IMR-90 (cell line): ENCODE data around the gene BRD3. TPM values are rescaled to one million over a fixed set of nuclear protein-coding genes. Genes with fewer than 3 reads are reported as not detected.

ENCODE experiments used
- ATAC-seq: fragments of 200-7000 bp; cut with Tn5 transposase; 2 replicates; pipeline ENCODE4 v1.9.1; 2020; ENCODE audit warnings: low read depth, mild to moderate bottlenecking, moderate library complexity
- BruUV-seq: library from RNA; stranded (reverse); fragments of 400-500 nt; replicated peaks from 2 replicates; lab custom pipeline; 2021; lab: Mats Ljungman, UMichigan
- CTCF ChIA-PET: fragments of 300-600 bp; formaldehyde crosslinking; extraction: SDS; loops from one replicate; lab custom pipeline; 2021; ENCODE audit warnings: antibody characterized with exemption; lab: Yijun Ruan, JAX
- POLR2A ChIA-PET: fragments of 300-600 bp; sonication (Branson Sonifier 250); formaldehyde crosslinking; loops from one replicate; lab custom pipeline; 2022; ENCODE audit warnings: antibody characterized with exemption; ENCODE audit not compliant: unreplicated experiment; lab: Charles Lee
- DNase-seq: peaks from one replicate; pipeline ENCODE4 v3.0.0; 2013
- H2AFZ ChIP-seq: replicated peaks from 2 replicates; pipeline ENCODE3; 2013; ENCODE audit warnings: low read length, mild to moderate bottlenecking; ENCODE audit not compliant: poor library complexity
- H2AK5ac ChIP-seq: 2 replicates; pipeline ENCODE4 v1.6.1; 2013; ENCODE audit warnings: low read depth, low read length, inconsistent platforms
- H2AK9ac ChIP-seq: replicated peaks from 2 replicates; pipeline ENCODE3; 2013; ENCODE audit warnings: mild to moderate bottlenecking, low read depth, low read length, moderate library complexity; ENCODE audit not compliant: poor library complexity
- H2BK120ac ChIP-seq: 2 replicates; pipeline ENCODE4 v1.6.1; 2013; ENCODE audit warnings: low read depth, low read length, inconsistent platforms
- H2BK15ac ChIP-seq: 3 replicates; pipeline ENCODE4 v1.6.1; 2013; ENCODE audit warnings: low read depth, low read length, inconsistent platforms
- H2BK20ac ChIP-seq: 2 replicates; pipeline ENCODE4 v1.6.1; 2013; ENCODE audit warnings: low read depth, mild to moderate bottlenecking, inconsistent platforms, low read length, moderate library complexity
- H2BK5ac ChIP-seq: 2 replicates; pipeline ENCODE4 v1.6.1; 2013; ENCODE audit warnings: mild to moderate bottlenecking, low read depth, low read length, inconsistent platforms; ENCODE audit not compliant: poor library complexity, severe bottlenecking
- H3K14ac ChIP-seq: replicated peaks from 2 replicates; pipeline ENCODE4 v1.6.1; 2013; ENCODE audit warnings: low read depth, low read length, inconsistent platforms
- H3K18ac ChIP-seq: 2 replicates; pipeline ENCODE4 v1.6.1; 2013; ENCODE audit warnings: low read depth, low read length, control low read depth
- H3K23ac ChIP-seq: 2 replicates; pipeline ENCODE4 v1.6.1; 2013; ENCODE audit warnings: low read depth, low read length, inconsistent platforms
- H3K27ac ChIP-seq: 2 replicates; pipeline ENCODE4 v1.5.1; 2013; ENCODE audit warnings: mild to moderate bottlenecking, control low read depth, low read length; ENCODE audit not compliant: insufficient read depth
- H3K27me3 ChIP-seq: 2 replicates; pipeline ENCODE4 v1.6.1; 2013; ENCODE audit warnings: low read length; ENCODE audit not compliant: control insufficient read depth, insufficient read depth
- H3K36me3 ChIP-seq: 2 replicates; pipeline ENCODE4 v1.6.1; 2013; ENCODE audit warnings: low read length, mixed read lengths; ENCODE audit not compliant: control insufficient read depth, insufficient read depth
- H3K4ac ChIP-seq: 2 replicates; pipeline ENCODE4 v1.6.1; 2013; ENCODE audit warnings: low read depth, low read length, inconsistent platforms
- H3K4me1 ChIP-seq: 2 replicates; pipeline ENCODE4 v1.6.1; 2013; ENCODE audit warnings: low read length, mixed read lengths; ENCODE audit not compliant: control insufficient read depth, insufficient read depth
- H3K4me2 ChIP-seq: 2 replicates; pipeline ENCODE4 v1.6.1; 2013; ENCODE audit warnings: low read depth, mild to moderate bottlenecking, control low read depth, low read length, moderate library complexity
- H3K4me3 ChIP-seq: 2 replicates; pipeline ENCODE4 v1.5.1; 2013; ENCODE audit warnings: low read depth, mild to moderate bottlenecking, control low read depth, low read length, moderate library complexity; ENCODE audit not compliant: insufficient read depth
- H3K56ac ChIP-seq: 2 replicates; pipeline ENCODE4 v1.6.1; 2013; ENCODE audit warnings: low read length, inconsistent platforms; ENCODE audit not compliant: insufficient read depth; ENCODE audit errors: extremely low read depth
- H3K79me1 ChIP-seq, 2 experiments: 2 replicates each; pipeline ENCODE4 v1.6.1; 2013; ENCODE audit warnings: low read length in 2 of 2, inconsistent platforms in 1 of 2, low read depth in 1 of 2
- H3K9ac ChIP-seq: 2 replicates; pipeline ENCODE4 v1.6.1; 2013; ENCODE audit warnings: low read depth, low read length, control low read depth
- H3K9me1 ChIP-seq: 2 replicates; pipeline ENCODE4 v1.6.1; 2013; ENCODE audit warnings: low read length, inconsistent platforms; ENCODE audit not compliant: insufficient read depth
- H3K9me3 ChIP-seq: 2 replicates; pipeline ENCODE4 v1.6.1; 2013; ENCODE audit warnings: low read length; ENCODE audit not compliant: control insufficient read depth, insufficient read depth
- H4K20me1 ChIP-seq: 2 replicates; pipeline ENCODE4 v1.6.1; 2013; ENCODE audit warnings: low read length, inconsistent platforms; ENCODE audit not compliant: insufficient read depth
- H4K5ac ChIP-seq: 2 replicates; pipeline ENCODE4 v1.6.1; 2013; ENCODE audit warnings: mild to moderate bottlenecking, low read depth, low read length, control low read depth
- H4K8ac ChIP-seq, 2 experiments: 2 replicates each; pipeline ENCODE4 v1.6.1; 2013; ENCODE audit warnings: low read depth in 2 of 2, low read length in 2 of 2, control low read depth in 1 of 2, inconsistent platforms in 1 of 2
- H4K91ac ChIP-seq: 2 replicates; pipeline ENCODE4 v1.6.1; 2013; ENCODE audit warnings: low read depth, low read length, inconsistent platforms; ENCODE audit not compliant: insufficient read depth
- CEBPB ChIP-seq: IDR thresholded peaks from 2 replicates; pipeline ENCODE4 v1.6.1; 2012; ENCODE audit warnings: low read depth, low read length, improper control_type of control experiment
- CHD1 ChIP-seq: IDR thresholded peaks from 2 replicates; pipeline ENCODE4 v1.6.1; 2012; ENCODE audit warnings: low read depth, low read length, improper control_type of control experiment
- CTCF ChIP-seq: conservative IDR thresholded peaks from 2 replicates; pipeline ENCODE4 v1.5.1; 2012; ENCODE audit warnings: mild to moderate bottlenecking, low read depth, low read length, improper control_type of control experiment
- MAZ ChIP-seq: IDR thresholded peaks from 2 replicates; pipeline ENCODE4 v1.6.1; 2012; ENCODE audit warnings: low read depth, mild to moderate bottlenecking, low read length, improper control_type of control experiment, moderate library complexity, borderline replicate concordance
- MXI1 ChIP-seq: IDR thresholded peaks from 2 replicates; pipeline ENCODE4 v1.6.1; 2012; ENCODE audit warnings: low read depth, mild to moderate bottlenecking, low read length, moderate library complexity, borderline replicate concordance
- NFE2L2 ChIP-seq: fragments of 150-350 bp; IDR thresholded peaks from 2 replicates; pipeline ENCODE4 v1.6.1; 2016; ENCODE audit warnings: low read depth, mild to moderate bottlenecking, low read length
- SMC3 ChIP-seq: fragments of 150-350 bp; IDR thresholded peaks from 2 replicates; pipeline ENCODE4 v1.6.1; 2016; ENCODE audit warnings: low read depth, mild to moderate bottlenecking, antibody characterized with exemption, low read length, moderate library complexity
- WGBS, 2 experiments: methylation state at CpG; one replicate each; pipeline versions ENCODE4 v1.1.5 to v1.1.7; 2013; ENCODE audit warnings: missing lambda C conversion rate in 2 of 2; ENCODE audit not compliant: insufficient read length in 1 of 2; ENCODE audit errors: extremely low coverage in 2 of 2; 5-methylcytosine and 5-hydroxymethylcytosine counted together
- dilution Hi-C: fragments of 300-500 bp; cut with HindIII; formaldehyde crosslinking; loops from one replicate; pipeline ENCODE4 v1.14.3; 2018; ENCODE audit warnings: low sequenced_read_pairs; ENCODE audit not compliant: unreplicated experiment
- in situ Hi-C: fragments of 300-500 bp; cut with MboI; formaldehyde crosslinking; loops from 3 replicates; pipeline ENCODE4 v1.14.3; 2019; ENCODE audit warnings: low sequenced_read_pairs, inconsistent platforms, mixed read lengths
- intact Hi-C: fragments of 100-400 bp; cut with micrococcal nuclease; formaldehyde crosslinking; loops from 2 replicates; pipeline ENCODE4 v1.10.0; 2022
- polyA plus RNA-seq, 3 experiments: library from polyadenylated mRNA; depleted of rRNA; stranded (reverse); fragments of >200 nt; gene quantifications; 2 replicates each; pipeline ENCODE4 v1.2.3, GENCODE V29; 2012; ENCODE audit warnings: low replicate concordance in 1 of 3
- total RNA-seq: library from RNA; depleted of rRNA; stranded (reverse); fragments of >200 nt; gene quantifications from 2 replicates; pipeline ENCODE4 v1.2.3, GENCODE V29; 2012
- TF ChIP-seq, protein P1 (sequence below): fragments of 150-350 bp; IDR thresholded peaks from 2 replicates; pipeline ENCODE4 v1.6.1; 2016; ENCODE audit warnings: low read depth, mild to moderate bottlenecking, low read length, moderate library complexity, borderline replicate concordance

The BRD3 gene
- total and polyA plus RNA-seq, 2 of the 4 experiments (the other 2 are of a cell fraction), result 2.2 to 7.1 TPM

GRCh38 chr9:134056483-134057306, 11.1 kb downstream of the BRD3 start:
- H2BK20ac ChIP-seq, result no peak overlapping the region
- H3K36me3 ChIP-seq, result peaks cover 13% of the 10 kb centered on the region
- H3K27ac ChIP-seq, result no peak overlapping the region
- H2AK9ac ChIP-seq, result peak overlapping the region; percentile 83
- dilution Hi-C loops, result no loop called here
- H3K9me1 ChIP-seq, result peaks cover 7% of the 10 kb centered on the region; the same call in 1 of the 2 replicates
- H3K18ac ChIP-seq, result no peak overlapping the region
- H2AFZ ChIP-seq, result no peak overlapping the region
- POLR2A ChIA-PET, result no interaction called here
- no peak for DNase-seq
- no peak overlapping the region for H2AK5ac ChIP-seq
- H3K27me3 ChIP-seq, result no peaks in the 10 kb centered on the region
- no peak overlapping the region for H4K91ac ChIP-seq
- H3K9me3 ChIP-seq, result no peaks in the 10 kb centered on the region
- peaks cover 41 to 81% of the 10 kb centered on the region in 2 experiments for H3K79me1 ChIP-seq
- TF ChIP-seq CHD1 (no peak), MXI1 (no peak), SMC3 (no peak), CTCF (no peak), NFE2L2 (no peak), MAZ (no peak), CEBPB (no peak)
- TF ChIP-seq, protein P1, sequence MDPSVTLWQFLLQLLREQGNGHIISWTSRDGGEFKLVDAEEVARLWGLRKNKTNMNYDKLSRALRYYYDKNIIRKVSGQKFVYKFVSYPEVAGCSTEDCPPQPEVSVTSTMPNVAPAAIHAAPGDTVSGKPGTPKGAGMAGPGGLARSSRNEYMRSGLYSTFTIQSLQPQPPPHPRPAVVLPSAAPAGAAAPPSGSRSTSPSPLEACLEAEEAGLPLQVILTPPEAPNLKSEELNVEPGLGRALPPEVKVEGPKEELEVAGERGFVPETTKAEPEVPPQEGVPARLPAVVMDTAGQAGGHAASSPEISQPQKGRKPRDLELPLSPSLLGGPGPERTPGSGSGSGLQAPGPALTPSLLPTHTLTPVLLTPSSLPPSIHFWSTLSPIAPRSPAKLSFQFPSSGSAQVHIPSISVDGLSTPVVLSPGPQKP, result no peak
- H2BK5ac ChIP-seq, result no peak overlapping the region
- no peak overlapping the region for H3K4me3 ChIP-seq
- no peak overlapping the region for H4K8ac ChIP-seq
- H2BK120ac ChIP-seq, result no peak overlapping the region
- H3K14ac ChIP-seq, result no peak overlapping the region
- no peak for ATAC-seq
- in situ Hi-C loops, result no loop called here
- no peak overlapping the region for H3K9ac ChIP-seq
- intact Hi-C loops, result no loop called here
- no peak overlapping the region for H3K4ac ChIP-seq
- no TSS peak for BruUV-seq
- no peak overlapping the region for H3K56ac ChIP-seq
- no peak overlapping the region for H4K5ac ChIP-seq
- no peak overlapping the region for H2BK15ac ChIP-seq
- 90% methylated on average over 10 of the region's 23 CpGs; no CpG with 5 or more reads in 1 of the 2 experiments for WGBS, 2 experiments
- H3K4me1 ChIP-seq, result peaks cover 18% of the 10 kb centered on the region
- CTCF ChIA-PET, result no interaction called here
- no peak overlapping the region for H3K4me2 ChIP-seq
- peaks cover 80% of the 10 kb centered on the region for H4K20me1 ChIP-seq
- H3K23ac ChIP-seq, result no peak overlapping the region
